ENCODE measurements around the gene HDHD3.
"Not testable (repeated sequence)": the region's sequence is repeated elsewhere in the genome, so short reads cannot be mapped to it uniquely, and the experiment has no call there.

Gene HDHD3, protein sequence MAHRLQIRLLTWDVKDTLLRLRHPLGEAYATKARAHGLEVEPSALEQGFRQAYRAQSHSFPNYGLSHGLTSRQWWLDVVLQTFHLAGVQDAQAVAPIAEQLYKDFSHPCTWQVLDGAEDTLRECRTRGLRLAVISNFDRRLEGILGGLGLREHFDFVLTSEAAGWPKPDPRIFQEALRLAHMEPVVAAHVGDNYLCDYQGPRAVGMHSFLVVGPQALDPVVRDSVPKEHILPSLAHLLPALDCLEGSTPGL

DNA sequence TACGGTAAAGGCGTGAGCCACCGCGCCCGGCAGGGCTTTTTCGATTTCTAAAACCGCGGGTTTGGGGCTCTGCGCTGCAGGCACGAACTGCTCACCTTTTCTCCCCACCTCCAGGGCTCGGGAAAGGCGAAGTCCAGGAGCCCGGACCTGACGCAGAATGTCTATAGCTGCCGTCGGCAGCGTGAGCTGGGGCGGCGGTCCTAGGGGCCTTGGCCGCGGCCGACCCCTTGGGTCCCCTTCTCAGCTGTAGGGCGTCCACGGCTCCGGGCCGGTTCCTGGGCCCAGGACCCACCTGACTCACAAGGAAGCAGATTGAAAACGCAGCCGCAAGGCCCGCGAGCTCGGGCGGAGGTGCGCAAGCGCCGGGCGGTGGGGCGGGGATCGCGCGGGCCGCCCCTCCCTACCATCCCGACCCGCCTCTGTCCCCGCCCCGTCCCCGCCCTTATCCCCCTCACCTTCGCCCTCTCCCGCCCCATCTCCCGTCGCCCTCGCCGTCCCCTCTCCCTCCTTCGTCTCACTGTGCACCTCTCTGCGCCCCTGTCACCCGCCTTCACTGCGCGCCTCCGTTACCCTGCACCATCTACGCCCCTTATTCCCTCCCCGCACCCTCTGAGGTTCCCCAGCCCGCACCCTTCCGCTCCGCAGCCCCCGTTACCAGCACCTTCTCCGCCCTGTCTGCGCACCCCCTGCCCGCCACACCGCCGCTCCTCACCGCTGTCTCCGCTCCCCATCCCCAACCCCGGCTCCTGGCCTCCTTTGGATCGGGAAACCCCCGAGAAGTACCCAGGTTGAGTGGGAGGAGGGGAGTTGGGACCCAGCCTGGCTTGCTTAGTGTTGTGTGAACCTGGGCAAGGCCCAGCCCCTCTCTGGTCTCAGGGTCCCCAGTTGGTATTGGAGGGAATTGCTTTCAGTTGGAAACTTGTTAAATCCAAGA is at the start of gene HDHD3:
HDHD3 (minus strand) TSS at position 353 of the 934 bp plus-strand sequence. CDS start 2,632 bp downstream, outside the sequence.
- DNase-seq = peak; percentile 71

DNA sequence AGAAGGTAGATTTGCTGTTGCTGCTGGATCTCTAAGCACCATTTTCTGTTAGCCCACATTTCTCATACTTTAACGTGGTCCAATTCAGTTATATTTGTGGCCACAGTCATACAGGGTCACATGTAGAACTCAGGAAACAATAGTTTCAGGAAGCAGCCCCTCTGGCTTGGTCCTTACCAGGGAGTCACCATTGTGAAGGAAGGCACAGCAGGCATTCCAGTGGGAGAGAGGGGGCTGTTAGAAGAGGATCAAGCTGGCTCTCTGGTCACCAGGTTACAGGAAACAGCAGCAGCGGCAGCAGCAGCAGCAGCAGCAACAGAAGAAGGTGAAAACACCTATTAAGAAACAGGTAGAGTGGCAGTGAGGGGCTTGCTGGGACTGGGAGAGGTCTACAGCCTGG is 48.3 kb upstream of the HDHD3 start:
- no peak for DNase-seq

DNA sequence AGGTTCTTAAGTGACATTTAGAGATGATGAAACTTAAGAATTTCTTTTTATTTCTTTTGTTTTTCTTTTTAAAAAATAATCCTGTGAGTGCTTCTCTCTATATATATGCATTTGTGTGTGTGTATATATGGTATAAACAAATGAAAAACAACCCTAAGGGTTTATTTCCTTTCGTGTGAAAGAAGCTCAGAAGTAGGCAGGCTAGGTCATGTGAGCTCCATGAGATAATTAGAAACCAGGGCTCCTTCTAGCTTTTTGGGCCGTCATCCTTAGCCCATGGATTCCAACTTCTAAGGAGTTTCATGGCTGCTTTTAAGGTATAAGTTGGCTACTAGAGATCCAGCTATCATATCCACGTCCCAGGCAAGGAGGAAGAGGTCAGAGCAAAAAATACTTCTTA is 44.9 kb upstream of the HDHD3 start:
- DNase-seq = no peak

DNA sequence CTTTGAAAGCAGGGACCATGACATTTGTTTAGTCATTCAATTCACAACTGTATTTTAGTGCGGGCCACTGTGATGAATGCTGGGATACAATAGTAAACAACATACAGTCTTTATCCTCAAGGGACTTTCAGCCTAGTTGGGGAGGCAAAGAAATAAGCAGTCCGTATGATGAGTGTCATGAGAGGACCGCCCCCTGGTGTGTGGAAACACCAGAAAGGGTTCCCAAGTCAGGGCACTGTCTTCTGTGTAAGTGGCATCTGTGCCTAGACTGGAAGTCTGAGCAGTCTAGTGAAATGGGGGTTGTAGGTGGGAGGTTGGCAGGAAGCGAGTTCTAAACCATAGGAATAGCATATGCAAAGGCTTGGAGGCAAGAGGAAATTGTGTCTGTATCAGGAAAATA is 40.6 kb upstream of the HDHD3 start:
- no peak for DNase-seq

DNA sequence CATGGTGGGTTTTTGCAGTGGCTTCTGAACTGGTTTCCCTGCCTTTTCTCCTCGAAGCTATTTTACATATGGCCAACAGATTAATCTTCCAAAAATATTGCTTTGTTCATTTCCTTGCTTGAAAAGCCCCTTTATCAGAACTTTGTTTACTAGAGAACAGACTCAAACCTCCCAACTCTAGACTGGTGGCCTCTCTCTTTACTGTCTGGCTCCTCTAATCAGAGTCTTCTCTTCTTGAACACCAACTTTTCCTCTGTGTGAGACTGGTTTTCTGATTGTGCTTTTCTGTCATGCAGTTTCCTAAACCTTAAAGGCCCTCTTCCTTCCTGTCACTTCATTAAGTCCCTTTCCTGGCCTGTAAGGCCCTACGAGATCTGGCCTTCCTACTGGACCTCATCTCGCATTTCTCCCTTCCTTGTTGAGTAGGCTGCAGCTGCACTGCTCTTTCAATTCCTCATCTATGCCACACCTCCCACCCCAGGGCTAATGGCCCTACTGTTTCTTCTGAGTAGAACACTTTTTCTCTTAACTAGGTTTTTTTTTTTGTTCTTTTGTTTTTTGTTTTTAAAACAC is 39.4 kb upstream of the HDHD3 start:
- no peak for DNase-seq

DNA sequence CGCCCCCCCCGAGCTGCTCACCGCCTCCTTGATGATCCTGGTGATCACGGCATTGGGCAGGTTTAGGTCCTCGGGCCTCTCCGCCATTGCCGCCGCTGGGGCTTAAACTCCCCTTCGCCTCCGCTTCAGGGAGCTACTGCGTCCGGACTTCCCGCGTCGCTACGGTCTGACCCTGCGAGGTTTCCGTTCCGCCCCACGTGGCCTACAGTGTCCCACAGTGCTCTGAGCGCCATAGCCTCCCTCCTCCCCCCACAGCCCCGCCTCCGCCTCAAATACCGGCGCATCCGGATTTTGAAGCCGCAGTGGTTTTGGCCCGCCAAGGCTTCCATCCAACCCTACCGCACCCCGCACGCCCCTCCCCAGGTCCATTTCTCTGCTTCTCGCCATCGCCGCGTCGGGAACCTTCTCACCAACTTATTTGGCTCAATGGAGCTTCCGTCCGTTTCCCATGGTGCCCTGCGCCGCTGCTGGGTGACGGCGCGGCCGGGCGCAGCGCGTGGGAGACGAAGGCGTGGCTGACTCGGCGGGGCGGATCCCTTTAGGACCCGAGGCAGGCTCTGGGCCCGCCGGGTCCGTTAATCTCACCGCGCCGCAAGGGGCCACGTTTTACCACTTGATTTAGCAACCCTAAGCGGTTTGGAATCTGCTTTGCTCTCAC is 33.5 kb upstream of the HDHD3 start, which contains the start of the genes C9orf43 and POLE3:
C9orf43 (plus strand) TSS at position 541 of the 658 bp plus-strand sequence. CDS start 2,747 bp downstream, outside the sequence.
POLE3 (minus strand) TSS at position 469 of the 658 bp plus-strand sequence; CDS start at position 87, 382 bp downstream.
- peak; percentile 97 for DNase-seq

DNA sequence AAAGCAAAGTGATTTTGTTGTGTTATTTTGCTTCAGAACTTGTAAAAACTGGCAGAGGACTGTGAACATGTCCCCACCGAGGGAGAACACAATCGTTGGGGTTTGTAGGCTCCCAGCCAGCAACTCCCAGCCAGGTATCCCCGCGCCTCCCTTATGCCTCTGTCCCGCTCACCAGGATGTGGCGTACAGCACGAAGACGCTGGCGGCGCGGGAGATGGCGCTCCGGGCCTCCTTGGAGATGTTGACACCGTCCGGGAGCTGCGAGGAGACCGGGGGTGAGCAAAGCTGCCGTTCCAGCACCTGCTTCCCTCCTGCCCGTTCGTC is 33.1 kb upstream of the HDHD3 start:
- DNase-seq = no peak

DNA sequence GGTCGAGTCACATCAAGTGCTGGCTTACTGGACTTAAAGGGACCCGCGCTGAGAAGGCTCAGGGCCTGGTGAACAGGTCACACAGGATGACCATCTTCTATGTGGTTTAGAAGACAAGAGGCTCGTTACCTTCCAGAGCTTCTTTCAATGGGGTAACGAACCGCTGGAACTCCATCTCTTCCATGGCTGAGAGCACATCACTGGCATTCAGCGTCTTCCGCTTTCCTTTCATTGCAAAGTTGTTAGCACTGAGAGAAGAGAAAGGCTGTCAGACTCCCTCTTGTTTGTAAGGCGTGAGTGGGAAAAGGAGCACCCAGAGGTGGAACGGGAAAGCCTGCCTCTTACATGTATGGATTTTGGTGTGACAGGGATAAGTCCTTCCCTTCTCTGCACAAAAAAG is 32.7 kb upstream of the HDHD3 start:
- DNase-seq = no peak

DNA sequence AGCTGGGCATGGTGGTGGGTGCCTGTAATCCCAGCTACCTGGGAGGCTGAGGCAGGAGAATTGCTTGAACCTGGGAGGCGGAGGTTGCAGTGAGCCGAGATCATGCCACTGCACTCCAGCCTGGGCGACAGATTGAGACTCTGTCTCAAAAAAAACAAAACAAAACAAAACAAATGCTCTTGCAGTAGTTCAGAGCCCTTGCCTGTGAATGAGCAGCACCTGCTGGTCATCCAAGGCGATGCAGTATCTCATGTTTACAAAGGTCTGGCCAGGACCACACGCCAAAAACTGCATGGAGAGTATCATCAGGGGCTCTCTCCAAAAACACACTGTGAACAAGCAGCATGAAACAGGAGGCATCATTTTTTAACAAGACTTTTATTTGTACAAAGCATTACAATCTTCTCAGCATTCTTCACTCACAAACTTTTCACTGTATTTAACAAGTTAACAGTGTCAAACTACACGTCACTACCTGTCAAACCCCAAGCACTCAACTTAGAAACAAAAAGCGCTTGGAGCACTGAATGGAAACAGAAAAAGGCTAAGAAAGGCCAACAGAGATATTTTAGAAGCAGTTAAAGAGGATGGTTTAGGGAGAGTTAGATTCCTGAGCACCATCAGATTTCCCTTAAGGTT is 30.2 kb upstream of the HDHD3 start:
- DNase-seq = peak; percentile 56

DNA sequence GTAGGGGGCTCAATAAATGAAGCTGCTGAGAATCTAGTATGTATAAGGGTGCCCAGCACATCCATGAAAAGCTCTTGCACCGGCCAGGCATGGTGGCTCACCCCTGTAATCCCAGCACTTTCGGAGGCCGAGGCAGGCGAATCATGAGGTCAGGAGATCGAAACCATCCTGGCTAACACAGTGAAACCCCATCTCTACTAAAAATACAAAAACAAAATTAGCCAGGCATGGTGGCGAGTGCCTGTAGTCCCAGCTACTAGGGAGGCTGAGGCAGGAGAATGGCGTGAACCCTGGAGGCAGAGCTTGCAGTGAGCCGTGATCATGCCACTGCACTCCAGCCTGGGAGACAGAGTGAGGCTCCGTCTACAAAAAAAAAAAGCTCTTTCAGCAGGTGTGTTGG is 29.6 kb upstream of the HDHD3 start:
- DNase-seq = not testable (repeated sequence)

DNA sequence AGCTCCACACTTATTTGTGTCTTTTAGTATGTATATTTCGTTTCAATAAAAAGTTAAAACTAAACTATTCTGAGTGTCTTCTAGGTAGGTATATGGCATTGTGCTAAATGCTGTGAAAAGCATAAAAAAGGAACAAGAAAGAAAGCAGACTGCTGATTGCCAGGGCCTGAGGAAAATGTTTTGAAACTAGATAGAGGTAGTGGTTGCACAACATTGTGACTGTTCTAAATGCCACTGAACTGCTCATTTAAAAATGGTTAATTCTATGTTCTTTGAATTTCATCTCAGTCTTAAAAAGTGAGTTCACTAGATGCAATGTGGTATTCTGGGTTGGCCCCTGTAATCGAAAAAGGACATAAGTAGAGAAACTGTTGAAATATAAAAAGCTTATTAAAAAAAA is 26.9 kb upstream of the HDHD3 start:
- DNase-seq = no peak

DNA sequence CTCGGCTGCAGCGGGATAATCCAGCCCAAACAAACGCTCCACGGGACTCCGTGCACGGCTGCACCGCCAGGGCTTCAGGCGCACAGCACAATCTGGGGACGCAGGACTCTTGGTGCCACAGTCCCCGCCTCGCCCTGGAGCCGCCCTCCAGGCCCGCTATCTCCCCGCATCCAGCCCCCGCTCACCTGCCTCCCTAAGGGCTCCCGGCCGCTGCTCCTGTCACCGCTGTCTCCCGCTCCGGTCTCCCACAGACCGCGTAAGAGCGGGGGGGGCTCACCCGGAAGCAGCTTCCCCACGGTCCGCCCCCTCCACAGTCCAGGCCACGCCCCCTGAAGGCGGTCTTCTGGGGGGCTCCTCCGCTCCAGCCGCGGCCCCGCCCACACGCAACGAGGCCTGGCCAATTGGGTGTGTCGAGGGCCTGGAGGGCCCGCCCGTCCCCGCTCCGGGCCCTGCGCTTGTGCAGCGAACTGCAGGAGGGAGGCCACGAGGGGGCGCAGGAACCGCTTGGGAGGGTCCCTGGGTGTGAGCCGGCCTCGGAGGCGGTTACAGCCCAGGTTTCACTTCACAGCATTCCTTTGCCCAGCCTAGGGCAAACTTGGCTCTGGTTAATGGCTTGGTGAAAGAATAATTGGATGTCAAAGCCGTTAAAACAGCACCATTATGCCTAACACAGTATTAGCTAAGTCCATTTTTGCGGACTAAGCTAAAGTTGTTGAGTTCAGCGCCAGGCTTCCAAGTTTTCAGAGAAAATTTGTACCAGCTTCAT is 24.4 kb upstream of the HDHD3 start, which contains the start of gene ALAD:
ALAD (minus strand) TSS at position 258 of the 766 bp plus-strand sequence. CDS start 7,725 bp downstream, outside the sequence.
- peak; percentile 99 for DNase-seq

DNA sequence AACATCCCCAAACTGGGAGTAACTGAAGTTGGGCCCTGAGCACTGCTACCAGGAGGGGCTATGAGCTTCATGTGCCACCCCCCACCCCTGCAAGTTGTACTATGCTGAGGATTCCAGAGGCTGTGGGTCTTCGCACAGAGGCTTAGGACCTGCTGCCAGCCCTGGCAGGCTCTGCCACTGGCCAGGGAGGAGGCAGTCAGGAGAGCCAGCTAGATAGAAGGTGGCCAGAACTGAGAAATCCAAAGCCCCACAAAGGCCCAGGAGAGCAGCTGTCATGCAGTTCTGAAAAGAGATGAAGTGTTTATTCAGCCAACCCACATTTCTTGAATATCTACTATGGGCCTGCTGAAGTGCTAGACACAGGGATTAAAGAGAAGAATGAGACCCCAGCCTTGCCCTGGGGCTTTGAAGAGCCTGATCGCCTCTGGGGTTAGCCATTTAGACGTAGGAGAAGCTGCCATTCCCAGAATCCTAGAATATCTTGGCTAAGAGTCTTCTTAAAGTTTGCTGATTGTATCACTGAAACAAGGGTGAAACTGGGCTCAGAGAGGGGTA is 22.9 kb upstream of the HDHD3 start:
- DNase-seq = no peak

DNA sequence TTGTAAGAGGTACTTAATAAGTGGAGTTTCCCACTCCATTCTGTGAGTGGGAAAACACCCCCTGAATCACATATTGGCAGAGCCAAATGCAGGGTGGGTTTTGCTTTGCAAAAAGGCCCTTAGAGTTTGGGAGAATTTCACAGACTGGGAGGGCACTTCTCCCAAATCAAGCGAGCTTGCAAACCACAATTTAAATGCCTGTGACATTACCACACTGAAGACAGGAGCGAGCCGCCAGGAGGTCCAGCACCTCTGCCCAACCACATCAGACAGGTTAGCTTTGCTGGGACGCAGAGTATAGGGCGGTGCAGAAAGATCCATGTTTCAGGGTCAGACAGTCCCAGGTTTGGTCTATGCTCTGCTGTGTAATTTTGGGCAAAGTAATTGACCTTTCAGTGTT is 22.0 kb upstream of the HDHD3 start:
- DNase-seq = no peak

DNA sequence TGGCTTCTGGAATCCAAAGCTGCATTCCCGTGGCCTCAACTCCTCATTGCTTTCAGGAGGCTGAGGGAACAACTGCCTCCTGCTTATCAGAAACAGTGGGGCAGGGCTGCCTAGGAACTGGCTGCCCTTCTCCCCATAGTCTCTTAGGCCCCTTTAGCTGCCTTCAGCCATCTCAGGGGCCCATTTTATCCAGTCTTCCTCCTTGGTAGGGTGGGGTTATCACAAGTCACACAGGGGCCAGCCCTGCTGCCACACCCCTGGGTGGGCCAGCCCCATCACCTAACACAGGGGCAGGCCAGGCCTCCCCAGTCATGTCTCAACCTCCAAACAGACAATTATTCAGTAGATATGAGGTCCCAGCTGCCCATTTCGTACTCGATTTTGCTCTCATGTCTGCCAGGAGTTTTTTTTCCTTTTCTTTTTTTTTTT is 20.4 kb upstream of the HDHD3 start:
- DNase-seq = no peak

DNA sequence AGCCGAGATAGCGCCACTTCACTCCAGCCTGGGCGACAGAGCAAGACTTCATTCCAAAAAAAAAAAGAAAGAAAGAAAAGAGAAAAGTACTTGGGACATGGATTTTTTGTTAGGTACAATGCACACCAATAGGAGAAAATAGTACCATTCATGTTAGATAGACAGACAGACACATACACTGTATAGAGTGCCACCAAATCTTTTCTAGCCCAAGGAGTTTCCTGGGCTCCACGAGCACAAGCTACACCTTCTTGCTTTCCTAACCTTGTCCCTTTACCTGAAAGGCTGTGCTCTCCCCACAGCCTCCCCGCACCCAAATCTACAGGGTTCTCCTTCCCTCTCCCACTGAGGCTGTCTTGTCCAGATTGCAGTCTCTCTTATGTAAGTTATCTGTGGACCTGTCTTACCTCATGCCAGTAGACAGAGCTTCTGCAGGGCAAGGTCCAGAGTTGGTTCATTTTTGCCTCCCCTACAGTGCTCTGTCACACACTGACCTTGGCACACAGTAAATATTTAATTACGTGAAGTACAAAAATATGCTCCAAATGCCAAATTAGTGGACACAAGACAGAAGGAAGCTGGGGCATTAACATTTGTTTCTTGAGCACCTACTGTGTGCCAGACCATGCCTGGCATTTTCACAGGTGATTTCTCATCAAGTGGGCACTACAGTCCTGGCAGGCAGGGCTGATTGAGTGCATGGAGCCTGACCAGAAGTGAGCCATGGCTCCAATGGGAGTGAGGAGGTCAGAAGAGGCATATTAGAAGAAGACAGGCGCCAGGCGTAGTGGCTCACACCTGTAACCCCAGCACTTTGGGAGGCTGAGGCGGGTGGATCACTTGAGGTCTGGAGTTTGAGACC is 18.4 kb upstream of the HDHD3 start:
- DNase-seq = no peak

DNA sequence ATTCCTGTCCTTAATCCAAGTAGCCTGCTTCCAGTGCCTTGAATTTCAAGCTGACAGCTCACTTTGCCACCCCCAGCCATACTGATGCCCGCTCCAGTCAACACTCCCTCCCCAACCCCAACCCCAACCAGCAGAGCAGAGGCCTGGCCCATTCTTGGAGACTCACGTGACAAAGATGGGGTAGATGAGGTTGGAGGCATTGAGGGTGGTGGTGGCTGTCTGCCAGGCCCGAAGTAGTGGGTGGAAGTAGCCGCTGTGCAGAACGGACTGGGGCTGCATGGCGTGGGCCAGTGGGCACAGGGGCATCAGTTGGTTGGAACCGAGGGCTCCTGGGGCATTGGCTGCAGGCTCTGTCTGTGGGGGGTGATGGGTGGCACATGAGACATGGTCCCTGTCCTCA is 16.5 kb upstream of the HDHD3 start:
- DNase-seq = peak; percentile 67

DNA sequence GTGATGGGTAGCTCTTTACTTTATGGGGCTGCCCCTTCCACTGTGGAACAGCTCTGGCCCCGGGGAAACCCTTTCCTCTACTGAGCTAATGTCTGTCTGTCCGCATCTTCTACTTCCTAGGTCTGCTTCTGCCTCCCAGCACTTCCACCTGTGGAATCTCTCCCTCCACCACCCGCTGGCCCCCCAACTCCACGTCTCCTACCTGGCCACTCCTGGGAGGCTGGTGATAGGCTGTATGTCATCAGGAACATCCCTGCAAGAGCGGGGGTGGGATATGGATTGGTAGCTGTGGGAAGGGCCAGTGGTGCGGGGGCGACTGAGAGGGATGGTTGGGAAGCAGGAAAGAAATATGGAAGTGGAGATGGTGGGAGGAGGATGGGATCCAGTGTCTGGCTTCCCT is 15.1 kb upstream of the HDHD3 start:
- DNase-seq = no peak

DNA sequence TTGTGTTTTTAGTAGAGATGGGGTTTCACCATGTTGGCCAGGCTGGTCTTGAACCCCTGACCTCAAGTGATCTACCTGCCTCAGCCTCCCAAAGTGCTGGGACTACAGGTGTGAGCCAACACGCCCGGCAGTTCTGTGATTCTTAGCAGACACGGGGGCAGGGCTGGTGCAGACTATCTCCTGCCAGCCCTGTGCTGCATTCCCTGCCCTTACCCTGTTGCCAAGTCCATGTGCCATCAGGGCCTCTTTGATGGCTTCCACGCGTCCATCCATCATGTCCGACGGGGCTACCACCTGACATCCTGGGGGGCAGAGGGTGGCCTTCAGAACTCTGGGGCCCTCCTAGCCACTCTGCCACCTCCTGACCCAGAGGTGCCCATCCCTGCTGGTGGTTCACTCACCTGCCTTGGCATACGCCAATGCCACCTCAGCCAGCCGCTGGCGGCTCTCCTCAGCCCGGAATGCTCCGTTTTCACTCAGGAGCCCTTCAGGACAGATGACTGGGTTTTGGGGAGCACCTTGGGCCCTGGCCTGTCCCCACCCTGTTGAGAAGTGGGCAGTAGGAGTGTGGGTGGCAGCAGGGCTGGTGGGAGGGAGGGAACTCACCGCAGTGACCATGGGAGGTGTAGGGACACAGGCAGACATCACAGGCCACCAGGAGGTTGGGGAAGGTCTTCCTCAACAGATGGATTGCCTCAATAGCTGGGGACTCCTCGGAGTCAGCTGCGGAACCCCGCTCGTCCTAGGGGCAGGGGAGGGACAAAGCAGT is 13.6 kb upstream of the HDHD3 start:
- no peak for DNase-seq

Measured in midbrain (tissue), 1 donor.